Transverse colon (tissue), 4 donors: Measurements from ENCODE around the gene STAB1. TPM values are rescaled to one million over a fixed set of nuclear protein-coding genes. Genes with fewer than 3 reads are reported as not detected.

Source experiments
- DNase-seq: peaks from one replicate; pipeline ENCODE4 v3.0.0-alpha.2; 2019
- H3K27ac ChIP-seq, 4 donors: fragments of 200-600 bp; sonication (generic); 2 replicates each; pipeline ENCODE4 v1.5.1; 2016 to 2018; ENCODE audit warnings: inconsistent platforms in 4 of 4
- H3K27me3 ChIP-seq: fragments of 200-600 bp; sonication (generic); 2 replicates; pipeline ENCODE4 v1.5.1; 2017; ENCODE audit warnings: inconsistent platforms
- H3K36me3 ChIP-seq, 4 donors: fragments of 200-600 bp; sonication (generic); 2 replicates each; pipeline ENCODE4 v1.5.1; 2017 to 2019; ENCODE audit warnings: inconsistent platforms in 4 of 4
- H3K4me1 ChIP-seq, 4 donors: fragments of 200-600 bp; sonication (generic); 2 replicates each; pipeline ENCODE4 v1.5.1; 2017 to 2020; ENCODE audit warnings: inconsistent platforms in 4 of 4
- H3K4me3 ChIP-seq, 4 donors: fragments of 200-600 bp; sonication (generic); 1 replicate in 1 of 4; 2 replicates in 3 of 4; pipeline versions ENCODE4 v1.5.1 to v1.6.1; 2017 to 2019; ENCODE audit warnings: inconsistent platforms in 4 of 4
- H3K9me3 ChIP-seq, 2 donors: fragments of 200-600 bp; sonication (generic); 2 replicates each; pipeline ENCODE4 v1.5.1; 2017 to 2019; ENCODE audit warnings: inconsistent platforms in 2 of 2
- CTCF ChIP-seq, 5 experiments: fragments of 200-600 bp in 3 of 5; fragments of 450-650 bp in 2 of 5; sonication (generic) in 3 of 5; IDR thresholded peaks; 1 replicate in 2 of 5; 2 replicates in 3 of 5; pipeline ENCODE4 v1.5.1; 2016 to 2017; ENCODE audit warnings: antibody characterized with exemption in 5 of 5, inconsistent platforms in 3 of 5, mild to moderate bottlenecking in 2 of 5, moderate library complexity in 1 of 5
- EP300 ChIP-seq: sonication (generic); formaldehyde crosslinking; IDR thresholded peaks from one replicate; pipeline ENCODE4 v1.6.1; 2017; ENCODE audit warnings: antibody characterized with exemption, low read depth
- POLR2A ChIP-seq: fragments of 450-650 bp; IDR thresholded peaks from one replicate; pipeline ENCODE4 v1.6.1; 2016; ENCODE audit warnings: antibody characterized with exemption, mild to moderate bottlenecking, moderate library complexity
- POLR2AphosphoS5 ChIP-seq, 3 donors: sonication (generic); formaldehyde crosslinking; IDR thresholded peaks; one replicate each; pipeline ENCODE4 v1.6.1; 2016; ENCODE audit warnings: antibody characterized with exemption in 3 of 3
- WGBS, 2 donors: methylation state at CpG; one replicate each; pipeline ENCODE4 v1.1.5; 2018; ENCODE audit warnings: low coverage in 1 of 2; 5-methylcytosine and 5-hydroxymethylcytosine counted together
- in situ Hi-C, 4 donors: fragments of 200-750 bp; cut with MboI; loops; one replicate each; pipeline versions ENCODE4 v1.15.0 to v1.15.1; 2017; ENCODE audit warnings: low sequenced_read_pairs in 3 of 4, low pct_ligation_motif_present in 1 of 4, low pct_unique_long_range_greater_than_20kb in 1 of 4
- intact Hi-C: fragments of 100-400 bp; cut with DNase I; formaldehyde crosslinking; loops from one replicate; pipeline ENCODE4 v1.15.1; 2023; ENCODE audit warnings: low total_unique reads
- total RNA-seq, 4 donors: library from RNA; depleted of rRNA; stranded (reverse); fragments of >200 nt; gene quantifications; one replicate each; pipeline ENCODE4 v1.1.0, GENCODE V29; 2016

The STAB1 gene
- total RNA-seq, 4 donors from 2014 or later = 42.6 to 152 (median 70.3) TPM

- DNase-seq = no peak
- Histone ChIP-seq H3K4me1 (no peaks in the 10 kb centered on the region), H3K9me3 (no peaks in the 10 kb centered on the region), H3K36me3 (peaks cover 0 to 46% (median 15%) of the 10 kb centered on the region in 4 donors), H3K27ac (no peak overlapping the region), H3K4me3 (no peak overlapping the region), H3K27me3 (no peaks in the 10 kb centered on the region)
- intact Hi-C loops (no loop called here), in situ Hi-C loops (no loop called here)
- TF ChIP-seq CTCF (IDR thresholded peaks at IDR 0.05) = no peak
Measured at GRCh38 chr3:52551118-52551517, 56.0 kb downstream of the STAB1 start.

GRCh38 chr3:52552089-52552488 lies 57.0 kb downstream of the STAB1 start:
- Histone ChIP-seq H3K9me3 (no peaks in the 10 kb centered on the region), H3K4me3 (no peak overlapping the region), H3K4me1 (no peaks in the 10 kb centered on the region), H3K36me3 (peaks cover 0 to 49% (median 15%) of the 10 kb centered on the region in 4 donors), H3K27me3 (no peaks in the 10 kb centered on the region), H3K27ac (no peak overlapping the region)
- WGBS, 2 donors = 38 to 100% methylated on average over 1 to 3 of the region's 3 CpGs
- TF ChIP-seq CTCF (IDR thresholded peaks at IDR 0.05) = no peak
- TF ChIP-seq POLR2A = no peak
- no peak for TF ChIP-seq EP300
- no peak for TF ChIP-seq POLR2AphosphoS5 (IDR thresholded peaks at IDR 0.05)
- intact Hi-C loops = no loop called here
- no peak for DNase-seq
- in situ Hi-C loops = no loop called here

GRCh38 chr3:52554026-52554755 lies 59.1 kb downstream of the STAB1 start:
- Histone ChIP-seq H3K36me3 (peaks cover 0 to 48% (median 15%) of the 10 kb centered on the region in 4 donors), H3K4me3 (no peak overlapping the region), H3K27ac (no peak overlapping the region), H3K4me1 (no peaks in the 10 kb centered on the region), H3K9me3 (no peaks in the 10 kb centered on the region), H3K27me3 (no peaks in the 10 kb centered on the region)
- 82 to 94% methylated on average over 5 of the region's 5 CpGs for WGBS, 2 donors
- TF ChIP-seq CTCF (IDR thresholded peaks at IDR 0.05) = no peak
- no peak for TF ChIP-seq POLR2AphosphoS5 (IDR thresholded peaks at IDR 0.05)
- TF ChIP-seq EP300 = no peak
- no peak for TF ChIP-seq POLR2A
- no peak for DNase-seq
- intact Hi-C loops = no loop called here
- in situ Hi-C loops = no loop called here

- Histone ChIP-seq H3K4me1 (no peaks in the 10 kb centered on the region), H3K9me3 (no peaks in the 10 kb centered on the region), H3K4me3 (no peak overlapping the region), H3K27me3 (no peaks in the 10 kb centered on the region), H3K36me3 (peaks cover 0 to 50% (median 14%) of the 10 kb centered on the region in 4 donors), H3K27ac (no peak overlapping the region)
- TF ChIP-seq EP300 (no peak), POLR2A (no peak), POLR2AphosphoS5 (IDR thresholded peaks at IDR 0.05) (no peak), CTCF (IDR thresholded peaks at IDR 0.05) (no peak)
- no peak for DNase-seq
- 91% methylated on average over 1 of the region's 1 CpG; no CpG with 5 or more reads in 1 of the 2 donors for WGBS, 2 donors
- in situ Hi-C loops = no loop called here
- intact Hi-C loops = no loop called here
Measured at GRCh38 chr3:52555056-52555455, 59.9 kb downstream of the STAB1 start.
